GM18867 (cell line): Measurements from ENCODE around the gene PAPPA.

Source experiments
- ATAC-seq: cut with Tn5 transposase; IDR thresholded peaks from one replicate; pipeline ENCODE4 v1.9.1; 2021; ENCODE audit warnings: mild to moderate bottlenecking, moderate library complexity; ENCODE audit not compliant: unreplicated experiment

PAPPA gene

DNA sequence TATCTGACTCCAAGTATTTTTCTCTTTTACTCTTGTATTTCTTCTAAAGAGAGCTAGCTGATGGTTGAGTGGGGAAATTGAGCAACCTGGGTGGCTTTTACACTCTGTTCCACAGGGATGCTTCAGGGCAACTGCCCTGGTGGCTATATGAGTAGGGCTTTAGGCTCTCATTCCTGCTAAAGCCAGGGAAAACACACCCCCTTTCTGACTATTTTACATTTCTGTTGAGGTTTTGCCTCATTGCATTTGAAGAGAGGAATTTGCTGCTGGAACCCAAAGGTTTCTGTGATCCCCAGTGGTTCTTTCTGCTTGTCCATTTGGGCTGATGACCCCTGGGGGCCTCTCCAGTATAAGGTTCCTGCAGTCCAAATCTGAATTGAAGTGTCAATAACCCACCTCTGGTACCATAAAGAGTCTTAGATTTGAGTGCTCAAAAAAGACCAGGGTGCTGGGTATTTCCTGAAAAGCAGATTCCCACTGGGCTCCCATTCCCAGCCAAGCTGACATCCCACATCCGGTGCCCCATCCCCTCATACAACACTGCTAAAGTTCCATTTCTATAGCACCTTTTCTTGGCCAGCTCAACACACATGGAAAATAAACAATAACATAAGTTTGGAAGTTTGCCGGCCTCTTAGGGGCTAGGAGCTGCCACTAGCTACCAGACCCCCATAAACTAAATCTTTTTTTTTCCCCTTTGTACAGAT lies 59.5 kb downstream of the PAPPA start:
- no peak for ATAC-seq

DNA sequence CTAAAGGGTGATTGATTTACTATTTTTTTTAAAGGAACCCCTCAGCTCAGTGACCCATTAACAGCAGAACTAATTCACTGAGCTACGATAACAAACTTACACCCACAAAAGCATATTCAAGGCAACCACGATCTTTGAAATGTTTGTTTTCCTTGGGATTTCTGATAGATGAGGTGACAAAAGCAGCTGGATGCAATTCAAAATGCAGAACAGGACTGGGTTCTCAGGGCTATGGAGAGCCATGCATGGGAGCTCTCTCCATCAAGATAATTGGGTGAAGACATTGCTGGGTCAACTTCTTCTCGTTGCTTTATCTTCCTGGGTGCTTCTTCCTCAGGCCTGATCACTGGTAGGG lies 60.1 kb downstream of the PAPPA start:
- no peak for ATAC-seq

DNA sequence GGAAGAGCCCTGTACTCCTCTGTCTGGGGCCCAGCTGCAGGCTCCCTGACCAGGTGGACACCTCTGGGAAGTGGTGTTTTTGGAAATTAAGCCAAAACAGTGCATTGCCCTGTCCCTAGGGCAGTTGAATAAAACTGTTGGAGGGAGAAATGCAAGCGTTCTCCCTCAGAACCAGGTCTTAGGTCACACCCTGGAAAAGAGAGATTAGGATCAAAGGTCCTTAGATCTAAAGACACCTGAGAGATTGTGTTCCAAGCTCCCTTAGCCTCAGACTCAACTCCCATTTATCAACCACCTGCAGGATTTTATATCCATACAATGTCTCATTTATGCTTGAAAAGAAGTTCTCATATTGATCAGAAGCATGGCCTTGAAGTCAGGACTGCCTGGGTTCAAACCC lies 64.8 kb downstream of the PAPPA start:
- no peak for ATAC-seq

DNA sequence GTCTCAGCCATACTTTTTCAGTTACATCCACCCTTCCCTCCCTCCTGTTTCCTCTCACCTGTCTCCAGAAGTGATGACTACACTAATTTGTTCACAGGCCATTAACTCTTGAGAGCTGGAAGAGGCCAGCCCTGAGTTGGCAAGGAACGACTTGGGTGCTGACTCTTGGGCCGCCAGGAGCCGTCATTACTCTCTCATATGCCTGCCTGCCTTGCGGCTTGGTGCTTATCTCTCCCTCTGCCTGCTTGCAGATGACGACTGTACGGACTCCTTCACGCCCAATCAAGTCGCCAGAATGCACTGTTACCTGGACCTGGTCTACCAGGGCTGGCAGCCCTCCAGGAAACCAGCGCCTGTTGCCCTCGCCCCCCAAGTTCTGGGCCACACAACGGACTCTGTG lies 66.1 kb downstream of the PAPPA start:
- ATAC-seq: no peak

DNA sequence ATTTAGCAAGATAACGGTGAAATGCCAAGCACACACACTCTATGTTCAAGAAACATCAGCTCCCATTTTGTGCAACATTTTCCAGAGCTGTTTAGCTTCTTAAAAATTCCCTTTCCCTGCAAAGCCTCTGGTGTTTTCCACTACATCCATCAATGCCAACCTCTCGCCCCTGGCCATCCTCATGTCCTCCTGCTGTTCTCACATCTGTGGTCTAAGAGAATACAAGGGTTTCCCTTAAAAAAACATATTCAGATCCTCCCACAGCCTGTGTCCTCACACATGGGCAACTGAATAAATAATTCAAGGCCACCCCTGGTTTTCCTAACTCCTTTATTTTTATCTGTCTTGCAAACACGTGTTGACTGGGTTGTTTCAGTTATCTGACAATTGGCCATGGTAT lies 70.3 kb downstream of the PAPPA start:
- ATAC-seq: no peak

DNA sequence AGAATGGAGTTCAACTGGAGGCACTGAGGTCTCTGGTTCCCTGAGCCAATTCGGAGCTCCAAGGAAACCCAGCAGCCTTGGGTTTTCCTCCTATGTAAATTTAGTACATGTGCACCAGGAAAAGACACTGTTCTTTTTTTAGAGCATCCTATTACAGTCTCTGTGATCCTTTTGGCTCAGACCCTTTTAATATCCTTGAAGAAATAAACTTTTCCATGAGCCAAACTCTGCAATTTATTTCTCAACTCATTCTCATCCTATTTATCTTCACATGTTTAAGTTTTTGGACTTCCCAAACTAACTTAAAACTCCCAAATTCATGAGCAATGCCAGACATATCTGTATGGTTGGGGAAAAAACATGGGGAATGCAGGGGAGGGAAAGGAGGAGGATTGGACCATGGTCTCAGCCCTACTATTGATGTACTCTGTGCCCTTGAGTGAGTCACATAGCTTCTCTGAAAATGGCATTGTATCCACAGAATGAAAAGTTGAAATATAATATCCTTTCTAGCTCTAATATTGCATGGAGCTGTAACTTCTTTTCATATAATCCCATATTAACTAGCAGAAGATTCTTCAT lies 76.6 kb downstream of the PAPPA start:
- ATAC-seq: no peak

DNA sequence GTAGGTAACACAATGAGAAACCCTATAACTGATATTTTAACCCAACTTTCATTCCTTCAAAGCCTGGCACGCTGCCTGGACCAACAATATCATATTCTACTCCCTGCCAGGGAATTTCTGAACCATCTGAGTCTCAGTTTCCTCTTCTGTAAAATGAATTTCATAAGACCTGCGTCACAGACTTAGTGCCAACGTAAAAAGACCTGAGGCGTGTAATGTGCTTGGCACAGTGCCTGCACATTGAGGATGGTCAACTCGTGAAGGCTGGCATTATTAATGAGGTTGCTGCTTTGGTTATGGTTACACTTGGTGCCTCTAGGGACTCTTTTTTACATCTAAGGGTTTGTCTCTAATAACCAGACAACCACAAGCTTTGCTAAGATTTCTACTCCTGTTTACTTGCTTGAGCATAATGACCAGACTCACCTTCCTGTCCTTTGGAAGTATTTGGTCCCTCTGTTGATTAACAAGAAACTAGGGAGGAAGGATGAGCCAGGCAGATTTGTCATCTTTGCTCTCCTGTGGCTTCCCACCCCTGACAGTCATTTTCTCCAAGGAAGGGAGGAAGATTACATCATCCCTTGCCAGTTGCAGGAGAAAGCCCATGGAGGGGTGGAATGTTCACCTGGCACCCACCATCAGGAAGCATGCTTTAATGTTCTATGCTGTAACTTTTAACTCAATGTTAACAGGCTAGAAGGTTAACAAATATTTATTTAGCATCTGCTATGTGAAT lies 79.0 kb downstream of the PAPPA start:
- ATAC-seq: no peak

DNA sequence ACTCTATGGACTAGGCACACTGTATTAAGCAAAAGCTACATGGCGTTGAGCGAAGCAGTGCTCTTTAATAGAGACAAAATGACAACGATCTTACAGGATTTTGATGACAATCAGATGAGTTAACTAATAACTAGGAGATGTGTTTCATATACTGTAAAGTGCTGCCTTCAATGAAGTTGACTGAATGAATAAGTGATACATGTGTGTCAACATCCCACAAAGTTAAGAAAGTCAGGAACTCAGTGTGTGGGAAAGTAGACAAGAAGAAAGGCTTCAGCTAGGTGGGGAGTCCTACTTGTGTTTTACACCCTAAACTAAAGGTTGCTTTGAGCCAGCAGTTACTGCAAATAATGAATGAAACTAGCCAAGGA lies 79.6 kb downstream of the PAPPA start:
- ATAC-seq: no peak

DNA sequence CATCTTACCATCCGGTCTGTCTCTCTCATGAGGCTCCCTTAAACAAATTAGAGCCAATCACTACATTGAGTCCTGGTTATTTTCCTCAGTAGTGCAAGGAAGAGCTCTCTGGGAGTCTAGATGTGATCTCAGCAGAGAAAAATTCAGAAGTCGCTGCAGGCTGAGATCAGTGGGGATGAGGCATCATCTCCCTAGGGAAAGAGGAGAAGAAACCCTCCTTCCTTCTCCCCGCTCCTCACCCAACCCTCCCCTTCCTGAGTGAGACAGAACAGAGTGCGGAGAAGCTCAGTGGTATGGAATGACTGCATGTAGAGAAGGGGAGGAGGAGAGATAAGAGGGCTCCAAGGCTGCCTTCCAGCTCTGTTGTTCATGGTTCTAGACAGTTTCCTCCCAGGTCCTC lies 80.5 kb downstream of the PAPPA start:
- ATAC-seq: no peak

DNA sequence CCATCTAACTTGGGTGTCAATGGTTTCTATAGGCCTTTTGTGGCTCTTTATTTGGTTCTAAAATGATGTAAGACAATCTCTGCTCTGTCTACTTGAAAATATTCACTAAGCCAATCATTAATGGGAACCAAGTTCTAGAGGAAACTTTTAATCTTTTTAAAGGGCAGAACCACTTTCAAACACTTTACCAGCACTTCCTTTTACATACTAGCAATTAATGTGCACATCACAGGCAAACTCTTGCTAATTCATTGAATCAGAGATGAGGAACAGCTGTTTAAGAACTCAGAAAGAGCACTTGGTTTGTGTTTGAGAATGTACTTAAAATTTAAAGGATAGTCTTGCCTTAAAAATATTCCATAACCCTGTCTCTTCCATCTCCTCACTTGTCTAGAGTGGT lies 83.4 kb downstream of the PAPPA start:
- no peak for ATAC-seq

DNA sequence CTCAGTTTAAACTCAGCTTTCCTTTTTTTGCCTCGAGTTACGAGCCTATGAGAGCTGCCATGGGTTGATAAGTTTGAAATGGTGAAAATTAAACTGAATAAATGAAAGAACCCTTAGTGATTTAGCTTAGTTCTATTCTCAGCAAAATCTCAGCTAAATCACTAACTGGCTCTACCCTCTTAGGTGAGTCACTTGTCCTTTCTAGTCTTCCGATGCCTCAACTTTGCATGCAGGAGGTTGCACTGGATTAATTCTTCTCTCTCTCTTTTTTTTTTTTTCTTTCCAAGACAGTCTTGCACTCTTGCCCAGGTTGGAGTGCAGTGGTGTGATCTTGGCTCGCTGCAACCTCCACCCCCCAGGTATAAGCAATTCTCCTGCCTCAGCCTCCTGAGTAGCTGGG lies 83.9 kb downstream of the PAPPA start:
- no peak for ATAC-seq

DNA sequence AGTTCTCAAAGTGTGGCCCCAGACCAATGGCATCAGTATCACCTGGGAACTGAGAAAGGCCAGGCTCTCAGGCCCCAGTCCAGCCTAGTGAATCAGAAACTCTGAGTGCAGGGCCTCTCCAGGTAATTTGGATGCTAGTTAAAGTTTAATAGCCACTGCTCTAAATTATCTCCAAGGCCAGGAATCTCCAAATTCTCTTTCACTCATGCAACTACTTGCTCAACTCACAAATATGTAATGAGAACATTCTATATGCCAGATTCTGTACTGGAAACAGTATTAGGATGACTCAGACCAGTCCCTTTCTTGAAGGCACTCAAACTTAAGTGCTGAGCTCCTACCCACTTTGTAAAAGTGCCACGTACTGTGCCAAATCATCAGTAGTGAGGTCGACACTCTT lies 84.6 kb downstream of the PAPPA start:
- ATAC-seq: no peak

DNA sequence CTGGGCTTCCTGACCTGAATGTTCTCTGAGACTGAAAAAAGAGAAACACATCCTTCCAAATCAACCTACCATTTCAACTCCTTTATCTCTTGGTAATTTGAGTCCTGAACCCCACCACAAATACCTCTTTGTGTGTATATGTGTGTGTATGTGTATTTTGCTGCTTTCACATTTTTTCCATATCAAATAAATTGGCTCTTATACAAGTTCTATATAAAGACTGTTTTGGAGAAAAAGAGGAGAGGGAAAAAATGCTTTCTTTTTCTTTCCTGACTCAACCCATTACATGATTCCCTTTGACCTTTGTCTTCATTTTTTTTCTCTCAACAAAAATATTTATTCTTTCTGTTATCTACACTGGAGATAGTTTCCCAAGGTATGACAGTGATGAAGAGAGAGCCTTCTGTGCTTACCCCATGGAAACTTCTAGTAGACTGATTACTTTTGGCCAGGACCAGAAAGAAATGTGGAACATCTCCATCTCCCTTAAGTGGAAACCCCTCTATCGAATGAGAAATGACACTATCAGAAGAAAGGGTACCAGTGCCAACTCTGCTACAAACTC lies 85.3 kb downstream of the PAPPA start:
- ATAC-seq: no peak

DNA sequence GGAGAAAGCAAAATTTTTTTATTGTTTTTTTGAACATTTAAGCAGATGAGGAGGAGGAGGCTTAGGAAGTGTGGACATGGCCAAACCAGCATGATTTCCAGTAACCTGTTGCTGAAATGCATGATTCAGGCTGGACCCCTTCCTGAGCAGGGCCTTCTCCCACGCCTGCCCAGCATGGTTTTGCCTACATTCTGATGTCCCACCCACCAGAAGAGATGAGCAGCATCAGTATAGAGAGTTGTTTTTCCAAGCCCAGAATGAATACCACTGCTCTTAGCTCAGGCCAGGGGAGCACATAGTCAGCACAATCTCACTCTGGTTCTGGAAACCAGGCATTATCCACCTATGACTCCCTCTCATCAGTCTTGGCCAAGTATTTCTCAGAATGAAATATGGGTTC lies 90.1 kb downstream of the PAPPA start:
- no peak for ATAC-seq

DNA sequence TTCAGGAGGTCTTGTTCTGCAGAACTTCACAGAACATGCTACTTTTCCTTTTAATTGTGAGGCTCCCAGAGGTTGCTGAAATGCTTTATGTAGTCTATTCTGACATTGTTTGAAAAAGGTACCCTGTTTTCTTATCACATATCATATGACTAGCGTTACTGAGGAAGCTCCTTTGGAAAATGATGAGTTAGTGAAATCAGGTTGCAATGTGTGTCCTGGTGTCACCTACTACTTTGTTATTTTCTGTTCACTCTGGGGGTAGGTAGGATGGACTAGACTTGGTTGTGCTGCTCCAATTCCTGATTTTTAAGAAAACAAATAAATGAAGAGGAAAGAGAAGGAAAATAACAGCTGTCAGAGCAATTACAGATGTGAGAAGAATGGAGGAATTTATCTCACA lies 93.7 kb downstream of the PAPPA start:
- no peak for ATAC-seq

DNA sequence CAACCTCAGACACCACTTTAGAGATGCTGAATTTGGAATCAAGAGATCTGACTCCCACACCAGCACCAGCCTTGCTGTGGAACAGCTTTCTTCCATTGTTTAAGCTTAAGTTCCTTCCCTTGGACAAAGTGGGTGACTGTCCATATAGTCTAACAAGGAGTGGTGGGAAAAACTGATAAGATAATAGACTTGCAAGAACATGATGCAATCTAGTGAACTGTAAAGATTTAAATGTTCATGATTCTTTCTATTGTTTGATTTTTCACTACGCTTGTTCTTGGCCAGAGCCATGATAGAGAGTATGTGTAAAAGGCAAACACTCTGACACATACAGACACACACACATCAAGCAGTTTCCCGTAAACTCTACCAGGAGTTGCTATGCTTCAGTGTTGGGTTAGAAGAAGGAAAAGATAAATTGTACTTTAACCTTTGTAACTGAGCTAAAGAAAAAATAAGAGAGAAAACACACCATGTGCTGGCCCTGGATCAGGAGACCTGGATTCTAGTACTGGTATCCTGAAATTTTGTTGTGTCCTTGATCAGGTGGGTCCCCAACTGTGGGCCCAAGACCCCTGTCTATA lies 94.3 kb downstream of the PAPPA start:
- no peak for ATAC-seq

DNA sequence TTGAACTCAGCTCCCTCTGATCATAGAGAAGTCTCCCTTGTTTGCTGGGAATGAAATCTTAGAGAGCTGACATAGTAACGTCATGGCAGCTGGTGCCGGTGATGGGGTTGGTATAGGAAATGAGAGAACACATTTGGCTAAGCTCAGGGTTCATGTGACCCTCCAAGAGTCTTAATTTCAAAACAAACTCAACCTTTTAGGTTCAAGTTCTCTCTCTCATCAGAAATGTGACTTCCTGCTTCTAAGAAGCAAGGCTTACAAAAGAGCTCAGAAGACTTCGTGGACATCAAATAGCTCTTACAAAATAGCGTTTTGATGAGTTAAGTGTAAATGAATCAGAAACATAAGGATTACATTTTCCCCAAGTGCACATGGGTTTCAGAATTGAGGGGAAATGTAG lies 97.3 kb downstream of the PAPPA start:
- no peak for ATAC-seq

DNA sequence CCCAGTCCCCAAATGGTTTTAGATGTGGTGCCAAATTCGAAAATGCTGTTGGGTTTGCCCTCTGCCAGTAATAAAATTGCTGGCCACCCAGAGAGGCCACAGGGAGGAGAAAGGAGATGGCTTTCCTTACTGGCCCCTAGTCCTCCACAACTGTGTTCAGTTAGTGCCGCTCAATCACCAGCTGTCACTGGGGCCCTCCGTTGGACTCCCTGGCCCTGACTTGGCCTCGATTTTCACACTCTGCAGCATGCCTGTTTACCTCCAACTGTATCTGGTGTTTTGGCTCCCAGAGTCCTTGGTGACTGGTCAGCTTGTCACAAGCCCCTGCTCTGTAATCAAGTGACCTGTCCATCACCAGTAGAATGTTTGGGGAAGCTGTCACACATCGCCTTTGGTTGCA lies 97.8 kb downstream of the PAPPA start:
- no peak for ATAC-seq

DNA sequence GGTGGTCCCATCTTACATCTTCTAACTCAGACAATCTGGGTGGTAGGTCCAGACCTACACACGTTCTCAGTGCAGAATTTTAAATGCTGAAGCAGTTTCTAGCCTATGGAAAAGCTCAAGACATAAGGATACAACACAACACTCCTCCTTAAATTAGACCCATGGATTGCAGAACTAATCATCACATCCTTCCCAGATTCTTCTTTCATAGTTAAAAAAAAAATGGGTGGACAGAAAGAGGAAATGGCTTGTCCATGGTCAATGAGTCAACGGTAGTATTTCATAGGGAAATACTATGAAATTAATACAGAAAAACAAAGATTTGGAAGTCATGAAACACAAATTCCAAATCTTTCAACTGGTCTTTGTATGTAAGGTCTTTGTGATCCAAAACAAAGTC lies 106.9 kb downstream of the PAPPA start:
- ATAC-seq: no peak

DNA sequence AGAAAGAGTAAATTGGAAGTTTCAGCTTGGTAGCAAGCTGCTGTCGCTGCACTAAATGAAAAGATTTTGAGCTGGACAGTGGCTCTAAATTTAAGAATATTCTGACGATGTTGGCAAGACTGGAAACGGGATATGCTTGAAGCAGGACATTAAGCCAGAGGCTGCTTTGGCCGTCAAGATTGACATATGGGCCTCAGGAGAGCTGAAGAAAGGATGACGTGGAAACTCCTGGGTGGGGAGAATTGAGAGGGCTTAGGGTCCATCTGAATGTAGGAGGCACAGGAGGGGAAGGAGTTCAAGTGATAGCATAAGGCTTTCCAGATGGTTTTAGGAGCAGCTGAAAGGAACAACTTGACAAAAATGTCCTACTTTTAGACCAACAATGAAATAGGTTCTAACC lies 108.9 kb downstream of the PAPPA start:
- no peak for ATAC-seq

DNA sequence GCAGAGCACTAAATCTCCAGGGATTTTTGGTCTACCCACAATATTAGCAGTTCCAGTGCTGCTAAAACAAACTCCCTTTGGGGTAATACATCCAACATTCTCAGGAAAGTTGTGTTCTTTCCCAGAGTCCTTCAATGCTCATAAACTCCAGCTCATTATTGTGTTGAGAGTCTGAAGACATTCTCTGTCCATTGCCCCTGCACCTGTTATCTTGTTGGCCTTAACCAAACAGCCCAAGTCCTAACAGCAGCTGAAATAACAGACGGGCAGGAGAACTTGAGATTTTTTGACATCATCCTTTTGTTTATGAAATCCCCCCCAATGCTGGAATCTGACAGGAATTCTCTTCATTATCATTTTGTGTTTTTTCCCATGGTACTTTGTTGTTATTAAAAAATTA lies 110.8 kb downstream of the PAPPA start:
- ATAC-seq: no peak

DNA sequence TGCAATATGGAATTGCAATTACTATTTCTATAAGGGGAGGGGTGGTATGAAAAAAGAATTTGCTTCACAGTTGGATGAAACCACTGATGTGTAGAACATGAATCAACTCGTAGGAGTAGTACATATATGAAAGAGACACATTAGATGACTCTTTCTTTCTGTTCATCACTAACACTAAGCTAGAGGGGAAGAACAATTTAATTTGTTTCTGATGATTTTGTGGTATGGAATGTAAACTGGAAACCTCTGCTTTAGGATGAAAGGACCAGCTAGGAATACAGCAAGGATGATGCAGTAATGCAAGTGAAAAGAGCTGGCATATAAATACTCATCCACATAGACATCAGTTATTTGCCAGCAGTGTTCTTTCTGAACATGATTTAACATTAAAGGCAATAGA lies 113.4 kb downstream of the PAPPA start:
- no peak for ATAC-seq
